Medulla oblongata (tissue), 1 donor: ENCODE measurements around the gene CDK12.

Source experiments
- DNase-seq: peaks from one replicate; pipeline ENCODE4 v3.0.0-alpha.2; 2015; ENCODE audit errors: extremely low spot score

The CDK12 gene

GRCh38 chr17:39548494-39549225 is 87.4 kb downstream of the CDK12 start:
- no peak for DNase-seq

DNA sequence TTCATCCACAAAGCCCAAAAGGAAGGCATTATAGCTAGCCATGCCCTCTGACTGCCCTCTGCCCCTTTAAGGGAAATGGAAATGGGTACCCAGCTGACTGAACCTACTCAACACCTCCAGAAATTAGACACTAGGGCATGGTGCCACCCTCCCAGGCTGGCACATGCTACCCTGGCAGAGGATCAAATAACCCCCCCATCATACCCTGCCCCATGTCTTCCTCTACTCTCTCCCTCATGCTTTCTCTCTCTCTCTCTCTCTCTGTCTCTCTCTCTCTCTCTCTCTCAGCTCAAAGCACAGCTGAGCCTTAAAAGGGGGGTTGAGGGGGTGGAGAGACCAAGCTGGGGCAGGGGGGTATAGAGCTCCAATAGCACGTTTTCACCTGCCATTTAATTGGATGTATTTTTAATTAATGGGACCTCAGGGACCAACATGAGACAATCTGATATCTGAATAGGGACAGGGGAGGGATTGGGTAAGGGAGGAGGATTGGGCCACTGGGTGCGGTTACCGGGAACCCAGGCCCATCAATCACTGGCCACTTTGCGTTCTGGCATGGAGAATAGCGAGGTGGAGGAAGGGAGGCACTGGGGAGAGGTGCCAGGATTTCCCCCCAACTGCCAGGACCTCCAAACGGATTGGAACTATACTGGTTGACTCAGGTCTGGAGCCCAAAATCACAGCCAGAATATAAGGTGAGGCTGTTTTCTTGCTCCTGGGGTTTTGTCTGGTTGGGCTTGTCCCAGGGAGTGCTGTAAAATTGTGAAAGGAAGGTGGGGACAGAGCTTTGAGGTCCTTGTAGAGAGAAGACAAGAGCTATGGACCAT is 88.7 kb downstream of the CDK12 start:
- no peak for DNase-seq

- DNase-seq: no peak
These were observed 90.6 kb downstream of the CDK12 start for GRCh38 chr17:39551879-39552278.

DNA sequence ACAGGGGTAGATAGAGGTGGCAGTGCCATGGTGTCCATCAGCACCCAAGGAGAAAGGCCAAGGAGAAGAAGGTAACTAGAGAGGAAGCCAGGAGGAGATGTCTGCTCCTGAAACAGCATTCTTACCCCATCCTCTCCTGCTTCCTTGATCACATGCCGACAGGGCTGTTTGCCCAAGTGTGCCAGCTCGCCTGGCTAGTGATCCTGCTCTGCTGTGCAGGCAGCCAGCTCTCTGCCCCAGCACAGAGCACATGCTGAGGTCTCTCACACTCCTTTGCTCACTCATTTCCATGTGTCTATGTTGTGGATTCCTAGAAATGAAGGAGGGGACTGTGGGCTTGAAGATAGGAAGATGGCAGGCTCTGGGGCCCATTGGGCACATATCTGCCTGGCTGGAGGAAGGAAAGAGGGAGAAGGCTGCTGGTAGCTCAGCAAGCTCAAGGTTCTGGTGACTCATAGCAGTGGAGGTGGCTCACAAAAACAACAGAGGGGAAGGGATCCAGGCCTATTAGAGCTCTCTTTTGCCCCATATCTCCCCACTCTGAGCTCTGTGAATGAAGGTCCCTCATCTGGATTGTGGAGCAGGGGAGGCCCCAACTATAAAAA is 92.2 kb downstream of the CDK12 start:
- no peak for DNase-seq

- no peak for DNase-seq
These were observed 94.1 kb downstream of the CDK12 start for GRCh38 chr17:39555368-39555767.

DNA sequence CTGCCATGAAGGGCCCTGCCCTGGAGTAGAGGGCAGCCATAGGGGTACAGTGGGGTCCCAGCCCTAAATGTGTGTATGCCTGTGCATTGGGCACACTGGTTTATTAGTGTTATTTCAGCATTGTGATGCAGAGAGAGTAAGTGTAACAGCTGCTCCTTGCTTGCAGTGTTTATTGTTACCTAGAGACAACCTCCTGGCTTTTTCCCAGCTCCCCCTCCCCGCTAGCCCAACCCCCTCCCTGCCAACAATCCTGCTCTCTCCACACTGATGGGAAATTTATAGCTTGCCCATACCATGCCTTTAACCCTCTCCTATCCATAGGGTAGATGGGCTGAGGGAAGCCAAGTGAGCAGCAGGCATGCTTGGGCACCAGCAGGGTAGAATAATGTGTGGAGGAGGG is 95.1 kb downstream of the CDK12 start:
- no peak for DNase-seq

GRCh38 chr17:39562395-39562794 is 101.1 kb downstream of the CDK12 start:
- no peak for DNase-seq

GRCh38 chr17:39562976-39563375 is 101.7 kb downstream of the CDK12 start:
- DNase-seq: no peak

DNA sequence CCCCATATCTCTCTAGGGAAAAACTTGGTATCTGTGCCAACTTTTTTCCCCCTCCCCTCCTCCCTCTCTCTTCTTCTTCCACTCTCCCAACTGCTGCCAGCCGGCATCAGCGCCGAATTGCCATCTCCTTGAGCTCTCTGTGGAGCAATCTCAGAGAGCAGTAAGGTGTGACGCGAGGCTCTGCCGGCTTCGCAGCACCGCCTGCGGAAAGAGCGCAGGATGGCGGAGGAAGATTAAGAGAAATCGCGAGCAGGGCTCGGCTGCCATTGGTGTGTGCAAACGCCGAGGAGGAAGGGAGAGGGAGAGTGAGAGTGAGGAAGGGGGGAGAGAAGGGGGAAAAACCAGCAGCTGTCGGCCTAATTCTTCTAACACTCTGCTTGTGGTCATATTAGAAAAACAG is 102.2 kb downstream of the CDK12 start:
- DNase-seq: no peak

DNA sequence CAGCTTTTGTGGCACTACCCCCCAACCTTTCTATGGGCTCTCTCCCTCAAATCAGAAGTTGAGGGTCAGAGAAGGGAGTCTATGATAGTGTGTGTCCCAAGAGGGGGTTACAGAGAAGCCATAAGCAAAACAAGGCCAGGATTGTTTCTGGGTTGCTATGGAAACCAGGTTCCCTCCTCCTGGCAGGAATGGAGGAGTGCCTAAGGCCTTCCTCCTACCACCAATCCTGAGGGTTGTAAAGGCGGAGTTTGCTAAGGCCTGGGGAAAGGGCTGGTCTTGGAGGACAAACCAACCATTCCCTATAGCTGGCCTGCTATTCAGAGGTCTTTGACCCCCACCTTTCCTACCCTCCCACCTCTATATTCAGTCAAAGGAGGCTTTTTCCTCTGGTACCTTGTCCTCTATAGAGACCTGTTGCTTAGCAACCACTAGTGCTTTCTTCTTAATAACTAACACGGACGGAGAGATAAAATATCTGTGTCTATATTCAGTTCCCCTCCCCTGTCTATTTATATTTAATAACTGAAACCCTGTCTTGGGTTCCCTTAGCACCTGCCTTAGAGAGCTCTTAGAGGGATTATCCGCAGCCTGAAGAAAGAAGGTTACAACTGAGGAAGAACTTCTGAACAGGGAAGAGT is 103.0 kb downstream of the CDK12 start:
- no peak for DNase-seq

DNA sequence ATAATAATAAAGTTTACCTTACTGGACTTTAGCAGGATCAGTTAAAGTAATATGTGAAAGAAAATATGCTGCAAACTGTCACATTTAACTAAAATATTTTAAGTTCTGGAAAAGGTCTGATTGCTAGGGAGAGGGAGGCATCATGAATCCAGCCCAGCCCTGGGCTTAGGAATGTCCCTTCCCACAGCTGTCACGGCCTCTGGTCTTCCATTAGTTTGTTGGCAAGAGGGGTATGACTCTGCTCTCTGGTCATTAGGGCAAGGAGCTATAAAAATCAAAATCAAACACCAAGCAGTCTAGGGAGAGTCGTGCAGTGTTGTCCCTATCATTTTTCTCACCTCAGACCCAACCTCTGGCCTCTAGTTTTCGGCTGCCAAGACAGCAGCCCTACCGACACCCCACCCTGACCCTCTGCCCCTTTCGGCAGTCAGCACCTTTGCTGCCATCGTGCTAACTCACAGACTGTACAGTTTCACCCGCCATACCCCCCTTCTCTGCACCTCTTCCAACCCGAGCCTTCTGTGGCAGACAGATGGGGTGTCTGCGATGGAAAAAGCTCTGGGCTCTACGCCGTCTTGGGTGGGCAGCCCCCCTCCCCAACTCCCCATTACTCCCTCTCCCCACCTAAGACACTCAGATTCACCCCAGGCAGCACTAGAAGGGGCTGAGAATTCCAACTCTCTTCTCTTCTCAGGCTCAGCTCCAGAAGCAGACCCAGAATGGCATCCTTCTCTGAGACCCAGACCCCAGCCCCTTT is 105.0 kb downstream of the CDK12 start:
- no peak for DNase-seq

GRCh38 chr17:39568702-39569101 is 107.4 kb downstream of the CDK12 start:
- DNase-seq: no peak

- peak; percentile 38 for DNase-seq
These were observed 107.8 kb downstream of the CDK12 start for GRCh38 chr17:39569126-39569525.

- DNase-seq: no peak
These were observed 110.8 kb downstream of the CDK12 start for GRCh38 chr17:39572121-39572520.

DNA sequence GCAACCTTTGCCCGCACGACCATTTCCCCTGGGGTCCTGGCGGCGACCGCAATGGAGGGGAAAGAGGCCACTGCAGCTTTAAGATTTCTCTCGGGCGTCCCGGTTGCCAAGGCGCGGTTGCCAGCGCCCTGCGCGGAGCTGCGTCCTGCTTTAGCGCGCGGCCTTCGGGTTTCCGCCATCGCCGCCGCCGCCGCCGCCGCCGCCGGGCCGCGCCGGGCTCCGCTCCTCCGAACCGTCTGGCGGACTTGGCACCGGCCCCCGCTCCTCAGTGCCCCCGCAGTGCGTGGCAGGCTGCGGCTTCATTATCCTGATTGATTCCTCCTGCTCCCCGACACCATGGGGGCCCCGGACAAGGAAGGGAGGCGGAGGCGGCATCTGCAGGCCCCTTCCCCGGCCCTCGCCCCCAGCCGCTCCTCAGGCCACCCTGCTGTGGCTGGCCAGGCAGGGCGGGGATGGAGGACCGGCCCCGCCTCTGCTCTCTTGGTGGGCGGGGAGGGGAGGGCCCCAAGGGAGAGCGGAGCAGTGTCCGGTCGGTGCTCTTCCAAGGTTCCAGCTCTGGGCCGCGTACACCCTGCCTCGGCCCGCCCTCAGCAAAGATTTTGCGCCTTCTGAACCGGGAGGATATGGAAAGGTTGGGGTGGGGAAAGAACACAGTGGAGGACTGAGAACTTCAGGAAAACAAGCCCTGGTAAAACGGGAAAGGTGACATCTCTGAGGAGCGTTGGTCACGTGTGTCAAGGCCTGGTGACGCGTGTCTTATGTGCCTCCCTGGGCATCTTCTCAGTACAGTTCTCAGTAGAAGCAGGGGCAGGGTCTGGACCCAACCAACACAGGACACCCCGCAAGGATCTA is 112.4 kb downstream of the CDK12 start:
- peak; percentile 12 for DNase-seq

- peak; percentile 15 for DNase-seq
These were observed 114.9 kb downstream of the CDK12 start for GRCh38 chr17:39576187-39576586.

- DNase-seq: no peak
These were observed 117.0 kb downstream of the CDK12 start for GRCh38 chr17:39578272-39578671.

GRCh38 chr17:39579318-39580081 is 118.2 kb downstream of the CDK12 start:
- no peak for DNase-seq

GRCh38 chr17:39580082-39580468 is 118.8 kb downstream of the CDK12 start:
- no peak for DNase-seq
